HEK293 (cell line): ENCODE results near the gene TAF12.

Source experiments
- CTCF ChIP-seq: fragments of 450-650 bp; formaldehyde crosslinking; IDR thresholded peaks from 2 replicates; pipeline ENCODE4 v1.5.1; 2016; ENCODE audit warnings: missing biosample characterization, missing genetic modification characterization
- ZFHX2 ChIP-seq: fragments of 450-650 bp; formaldehyde crosslinking; conservative IDR thresholded peaks from 2 replicates; pipeline ENCODE4 v1.5.1; 2016; ENCODE audit warnings: missing biosample characterization, missing genetic modification characterization
- ZNF184 ChIP-seq: fragments of 450-650 bp; IDR thresholded peaks from 2 replicates; pipeline ENCODE4 v1.5.1; 2018; ENCODE audit warnings: missing biosample characterization, mild to moderate bottlenecking, missing genetic modification characterization
- ZNF239 ChIP-seq: fragments of 450-650 bp; formaldehyde crosslinking; IDR thresholded peaks from 2 replicates; pipeline ENCODE4 v1.5.1; 2016; ENCODE audit warnings: missing biosample characterization, missing genetic modification characterization
- ZNF549 ChIP-seq: fragments of 450-650 bp; IDR thresholded peaks from 2 replicates; pipeline ENCODE4 v1.5.1; 2018; ENCODE audit warnings: missing biosample characterization, missing genetic modification characterization, mild to moderate bottlenecking, inconsistent platforms, moderate library complexity
- TF ChIP-seq, protein P1 (sequence below): fragments of 450-650 bp; formaldehyde crosslinking; IDR thresholded peaks from 2 replicates; pipeline ENCODE4 v1.5.1; 2016; ENCODE audit warnings: missing biosample characterization, missing genetic modification characterization, borderline replicate concordance
- TF ChIP-seq, protein P2 (sequence below): sonication (generic); formaldehyde crosslinking; IDR thresholded peaks from 2 replicates; pipeline ENCODE4 v1.8.1; 2022; ENCODE audit warnings: mild to moderate bottlenecking, moderate library complexity, missing genetic modification reagents
- TF ChIP-seq, protein P3 (sequence below): fragments of 450-650 bp; formaldehyde crosslinking; IDR thresholded peaks from 2 replicates; pipeline ENCODE4 v1.5.1; 2016; ENCODE audit warnings: missing biosample characterization, missing genetic modification characterization, low read depth

GRCh38 chr1:28648474-28649198, 5.8 kb upstream of the TAF12 start, which contains the start of gene RNU11:
- TF ChIP-seq CTCF (tag by site-specific recombination) (peak; percentile 28; the same call in 1 of the 2 replicates), ZFHX2 (tag by site-specific recombination) (peak; percentile 74), ZNF239 (peak; percentile 78), ZNF549 (tag by site-specific recombination) (no peak), ZNF184 (tag by site-specific recombination) (peak; percentile 76; the same call in 1 of the 2 replicates)
- TF ChIP-seq, protein P1, sequence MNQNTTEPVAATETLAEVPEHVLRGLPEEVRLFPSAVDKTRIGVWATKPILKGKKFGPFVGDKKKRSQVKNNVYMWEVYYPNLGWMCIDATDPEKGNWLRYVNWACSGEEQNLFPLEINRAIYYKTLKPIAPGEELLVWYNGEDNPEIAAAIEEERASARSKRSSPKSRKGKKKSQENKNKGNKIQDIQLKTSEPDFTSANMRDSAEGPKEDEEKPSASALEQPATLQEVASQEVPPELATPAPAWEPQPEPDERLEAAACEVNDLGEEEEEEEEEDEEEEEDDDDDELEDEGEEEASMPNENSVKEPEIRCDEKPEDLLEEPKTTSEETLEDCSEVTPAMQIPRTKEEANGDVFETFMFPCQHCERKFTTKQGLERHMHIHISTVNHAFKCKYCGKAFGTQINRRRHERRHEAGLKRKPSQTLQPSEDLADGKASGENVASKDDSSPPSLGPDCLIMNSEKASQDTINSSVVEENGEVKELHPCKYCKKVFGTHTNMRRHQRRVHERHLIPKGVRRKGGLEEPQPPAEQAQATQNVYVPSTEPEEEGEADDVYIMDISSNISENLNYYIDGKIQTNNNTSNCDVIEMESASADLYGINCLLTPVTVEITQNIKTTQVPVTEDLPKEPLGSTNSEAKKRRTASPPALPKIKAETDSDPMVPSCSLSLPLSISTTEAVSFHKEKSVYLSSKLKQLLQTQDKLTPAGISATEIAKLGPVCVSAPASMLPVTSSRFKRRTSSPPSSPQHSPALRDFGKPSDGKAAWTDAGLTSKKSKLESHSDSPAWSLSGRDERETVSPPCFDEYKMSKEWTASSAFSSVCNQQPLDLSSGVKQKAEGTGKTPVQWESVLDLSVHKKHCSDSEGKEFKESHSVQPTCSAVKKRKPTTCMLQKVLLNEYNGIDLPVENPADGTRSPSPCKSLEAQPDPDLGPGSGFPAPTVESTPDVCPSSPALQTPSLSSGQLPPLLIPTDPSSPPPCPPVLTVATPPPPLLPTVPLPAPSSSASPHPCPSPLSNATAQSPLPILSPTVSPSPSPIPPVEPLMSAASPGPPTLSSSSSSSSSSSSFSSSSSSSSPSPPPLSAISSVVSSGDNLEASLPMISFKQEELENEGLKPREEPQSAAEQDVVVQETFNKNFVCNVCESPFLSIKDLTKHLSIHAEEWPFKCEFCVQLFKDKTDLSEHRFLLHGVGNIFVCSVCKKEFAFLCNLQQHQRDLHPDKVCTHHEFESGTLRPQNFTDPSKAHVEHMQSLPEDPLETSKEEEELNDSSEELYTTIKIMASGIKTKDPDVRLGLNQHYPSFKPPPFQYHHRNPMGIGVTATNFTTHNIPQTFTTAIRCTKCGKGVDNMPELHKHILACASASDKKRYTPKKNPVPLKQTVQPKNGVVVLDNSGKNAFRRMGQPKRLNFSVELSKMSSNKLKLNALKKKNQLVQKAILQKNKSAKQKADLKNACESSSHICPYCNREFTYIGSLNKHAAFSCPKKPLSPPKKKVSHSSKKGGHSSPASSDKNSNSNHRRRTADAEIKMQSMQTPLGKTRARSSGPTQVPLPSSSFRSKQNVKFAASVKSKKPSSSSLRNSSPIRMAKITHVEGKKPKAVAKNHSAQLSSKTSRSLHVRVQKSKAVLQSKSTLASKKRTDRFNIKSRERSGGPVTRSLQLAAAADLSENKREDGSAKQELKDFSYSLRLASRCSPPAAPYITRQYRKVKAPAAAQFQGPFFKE = no peak
- TF ChIP-seq, protein P2, sequence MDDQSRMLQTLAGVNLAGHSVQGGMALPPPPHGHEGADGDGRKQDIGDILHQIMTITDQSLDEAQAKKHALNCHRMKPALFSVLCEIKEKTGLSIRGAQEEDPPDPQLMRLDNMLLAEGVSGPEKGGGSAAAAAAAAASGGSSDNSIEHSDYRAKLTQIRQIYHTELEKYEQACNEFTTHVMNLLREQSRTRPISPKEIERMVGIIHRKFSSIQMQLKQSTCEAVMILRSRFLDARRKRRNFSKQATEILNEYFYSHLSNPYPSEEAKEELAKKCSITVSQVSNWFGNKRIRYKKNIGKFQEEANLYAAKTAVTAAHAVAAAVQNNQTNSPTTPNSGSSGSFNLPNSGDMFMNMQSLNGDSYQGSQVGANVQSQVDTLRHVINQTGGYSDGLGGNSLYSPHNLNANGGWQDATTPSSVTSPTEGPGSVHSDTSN = no peak
- TF ChIP-seq, protein P3, sequence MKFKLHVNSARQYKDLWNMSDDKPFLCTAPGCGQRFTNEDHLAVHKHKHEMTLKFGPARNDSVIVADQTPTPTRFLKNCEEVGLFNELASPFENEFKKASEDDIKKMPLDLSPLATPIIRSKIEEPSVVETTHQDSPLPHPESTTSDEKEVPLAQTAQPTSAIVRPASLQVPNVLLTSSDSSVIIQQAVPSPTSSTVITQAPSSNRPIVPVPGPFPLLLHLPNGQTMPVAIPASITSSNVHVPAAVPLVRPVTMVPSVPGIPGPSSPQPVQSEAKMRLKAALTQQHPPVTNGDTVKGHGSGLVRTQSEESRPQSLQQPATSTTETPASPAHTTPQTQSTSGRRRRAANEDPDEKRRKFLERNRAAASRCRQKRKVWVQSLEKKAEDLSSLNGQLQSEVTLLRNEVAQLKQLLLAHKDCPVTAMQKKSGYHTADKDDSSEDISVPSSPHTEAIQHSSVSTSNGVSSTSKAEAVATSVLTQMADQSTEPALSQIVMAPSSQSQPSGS (tag by site-specific recombination) = peak; percentile 83; the same call in 1 of the 2 replicates
